Measurements from ENCODE around the gene JAZF1.

DNA sequence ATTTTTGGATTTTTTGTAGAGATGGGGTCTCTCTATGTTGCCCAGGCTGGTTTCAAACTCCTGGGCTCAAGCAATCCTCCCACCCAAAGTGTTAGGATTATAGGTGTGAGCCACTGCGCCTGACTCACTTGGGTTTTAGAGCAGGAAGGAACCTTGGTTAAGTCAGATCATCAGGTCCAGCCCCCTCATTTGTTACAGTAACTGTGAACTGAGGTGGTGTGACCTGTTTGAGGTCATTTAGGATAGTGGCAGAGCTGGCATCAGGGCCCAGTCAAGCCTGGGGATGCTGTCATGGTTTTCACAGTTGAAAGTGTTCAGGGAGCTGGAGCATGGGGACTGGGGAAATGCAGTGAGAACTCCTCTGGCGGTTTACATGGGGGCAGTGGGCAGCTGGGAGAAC lies 281.0 kb downstream of the JAZF1 start:
- no peak for TF ChIP-seq POLR2A (IDR thresholded peaks at IDR 0.05)
- TF ChIP-seq, protein P1, sequence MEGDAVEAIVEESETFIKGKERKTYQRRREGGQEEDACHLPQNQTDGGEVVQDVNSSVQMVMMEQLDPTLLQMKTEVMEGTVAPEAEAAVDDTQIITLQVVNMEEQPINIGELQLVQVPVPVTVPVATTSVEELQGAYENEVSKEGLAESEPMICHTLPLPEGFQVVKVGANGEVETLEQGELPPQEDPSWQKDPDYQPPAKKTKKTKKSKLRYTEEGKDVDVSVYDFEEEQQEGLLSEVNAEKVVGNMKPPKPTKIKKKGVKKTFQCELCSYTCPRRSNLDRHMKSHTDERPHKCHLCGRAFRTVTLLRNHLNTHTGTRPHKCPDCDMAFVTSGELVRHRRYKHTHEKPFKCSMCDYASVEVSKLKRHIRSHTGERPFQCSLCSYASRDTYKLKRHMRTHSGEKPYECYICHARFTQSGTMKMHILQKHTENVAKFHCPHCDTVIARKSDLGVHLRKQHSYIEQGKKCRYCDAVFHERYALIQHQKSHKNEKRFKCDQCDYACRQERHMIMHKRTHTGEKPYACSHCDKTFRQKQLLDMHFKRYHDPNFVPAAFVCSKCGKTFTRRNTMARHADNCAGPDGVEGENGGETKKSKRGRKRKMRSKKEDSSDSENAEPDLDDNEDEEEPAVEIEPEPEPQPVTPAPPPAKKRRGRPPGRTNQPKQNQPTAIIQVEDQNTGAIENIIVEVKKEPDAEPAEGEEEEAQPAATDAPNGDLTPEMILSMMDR (IDR thresholded peaks at IDR 0.05), result no peak

Measured in testis (tissue), 2 donors.